Stimulated activated CD4-positive, alpha-beta T cell treated with anti-CD3 and anti-CD28 coated beads, TNF-alpha, amount 100 ng/mL, for 4 hours (primary cell): ENCODE results near the gene OLFM2.

Source experiments
- DNase-seq, 3 experiments: peaks; one replicate each; pipeline ENCODE4 v3.0.0-alpha.2; 2020; ENCODE audit warnings: low read depth in 3 of 3

Gene OLFM2

GRCh38 chr19:9910625-9911024, 25.7 kb downstream of the OLFM2 start:
- no peak for DNase-seq

- no peak for DNase-seq
Observed at GRCh38 chr19:9909251-9909650, 27.1 kb downstream of the OLFM2 start.

- no peak for DNase-seq
Observed at GRCh38 chr19:9906475-9907087, 29.7 kb downstream of the OLFM2 start.

- no peak for DNase-seq
Observed at GRCh38 chr19:9903336-9903735, 33.0 kb downstream of the OLFM2 start.

- no peak for DNase-seq
Observed at GRCh38 chr19:9901642-9902041, 34.7 kb downstream of the OLFM2 start.

- no peak for DNase-seq
Observed at GRCh38 chr19:9901020-9901419, 35.3 kb downstream of the OLFM2 start.

- DNase-seq, result no peak
Observed at GRCh38 chr19:9891609-9892373, 44.5 kb downstream of the OLFM2 start.

- DNase-seq, result no peak
Observed at GRCh38 chr19:9885077-9885552, 51.2 kb downstream of the OLFM2 start.

GRCh38 chr19:9883764-9884163, 52.6 kb downstream of the OLFM2 start:
- DNase-seq, result no peak

GRCh38 chr19:9883231-9883758, 53.0 kb downstream of the OLFM2 start:
- DNase-seq, result no peak

- DNase-seq, result no peak
Observed at GRCh38 chr19:9881720-9882119, 54.6 kb downstream of the OLFM2 start.

GRCh38 chr19:9878511-9879196, 57.7 kb downstream of the OLFM2 start:
- no peak for DNase-seq

- DNase-seq, result no peak
Observed at GRCh38 chr19:9877780-9878510, 58.4 kb downstream of the OLFM2 start.

GRCh38 chr19:9875796-9876195, 60.5 kb downstream of the OLFM2 start:
- no peak for DNase-seq

- no peak for DNase-seq
Observed at GRCh38 chr19:9875031-9875627, 61.2 kb downstream of the OLFM2 start.

GRCh38 chr19:9872618-9873242, 63.6 kb downstream of the OLFM2 start:
- DNase-seq, result no peak

GRCh38 chr19:9871626-9872338, 64.5 kb downstream of the OLFM2 start:
- no peak for DNase-seq

GRCh38 chr19:9868983-9869617, 67.2 kb downstream of the OLFM2 start:
- DNase-seq, result no peak

GRCh38 chr19:9865732-9866501, 70.4 kb downstream of the OLFM2 start:
- DNase-seq, result no peak
